ENCODE data around the gene C4B. TPM values are rescaled to one million over a fixed set of nuclear protein-coding genes. Genes with fewer than 3 reads are reported as not detected.

Gene C4B
- total and polyA plus RNA-seq, 2 donors (not counting 1 experiment from before 2014, with no cell fraction given): 4.7 to 7.4 TPM

- no peaks in the 10 kb centered on the region for H3K27me3 Mint-ChIP-seq
- H3K9me3 ChIP-seq (ENCODE audit: control extremely low read depth in 1 of 3, control insufficient read depth in 2 of 3, insufficient read depth in 1 of 3, low read length in 2 of 3): no peaks in the 10 kb centered on the region
- H3K4me1 ChIP-seq (ENCODE audit: control insufficient read depth in 2 of 2, insufficient read depth in 2 of 2, low read length in 2 of 2): peaks cover 18 to 23% of the 10 kb centered on the region in 2 donors
- CTCF ChIA-PET: no interaction called here
- no peak overlapping the region for H3K9ac ChIP-seq (ENCODE audit: low read length)
- H4K20me1 ChIP-seq (ENCODE audit: control insufficient read depth, insufficient read depth, low read length, poor library complexity, severe bottlenecking): no peaks in the 10 kb centered on the region
- no peaks in the 10 kb centered on the region for H3K9me3 Mint-ChIP-seq (ENCODE audit: insufficient read depth)
- no peak overlapping the region for H3K4me3 ChIP-seq (ENCODE audit: control extremely low read depth in 1 of 5, extremely low read depth in 1 of 5, insufficient read depth in 1 of 5, low read depth in 2 of 5, low read length in 4 of 5)
- H3K27me3 ChIP-seq (replicated peaks in 1 of 4; ENCODE audit: control extremely low read depth in 1 of 4, control insufficient read depth in 3 of 4, insufficient read depth in 4 of 4, low read length in 3 of 4): no peaks in the 10 kb centered on the region
- POLR2A ChIA-PET: interaction anchor here (2.2 kb wide), 1 partner anchor 73 kb away, joined by 6 read pairs; the partner anchor contains the start of gene EHMT2
- ATAC-seq (ENCODE audit: low read depth) (no peak), DNase-seq (no peak)
- H3K27ac Mint-ChIP-seq: peak overlapping the region; percentile 100
- H3K36me3 ChIP-seq (replicated peaks in 1 of 2; ENCODE audit: control extremely low read depth in 1 of 2, control insufficient read depth in 1 of 2, extremely low read depth in 1 of 2, insufficient read depth in 2 of 2, low read length in 1 of 2): peaks cover 2 to 52% of the 10 kb centered on the region in 2 experiments
- TF ChIP-seq EZH2 (IDR thresholded peaks at IDR 0.05; ENCODE audit: borderline replicate concordance, insufficient read depth, low read depth, low read length, poor library complexity, severe bottlenecking) (no peak), CTCF (IDR thresholded peaks at IDR 0.05) (no peak)
- intact Hi-C loops (cut with micrococcal nuclease): loop anchor here (10.0 kb wide), 4 partner anchors 135 to 1905 kb away; partner anchors contain the start of genes CLIC1, HSD17B8, POLR1H and PPP1R11
- WGBS (ENCODE audit: insufficient coverage): 91% methylated on average over 12 of the region's 17 CpGs
- peak overlapping the region; percentile 89 for H3K4me2 ChIP-seq (replicated peaks; ENCODE audit: low read depth, low read length, poor library complexity, severe bottlenecking)
- H2AFZ ChIP-seq (ENCODE audit: insufficient read depth, low read depth, low read length, poor library complexity, severe bottlenecking): no peak overlapping the region
- H3K79me2 ChIP-seq (ENCODE audit: control insufficient read depth, insufficient read depth, low read length): peaks cover 11% of the 10 kb centered on the region
- peak overlapping the region; percentile 96 to 100 for H3K27ac ChIP-seq (ENCODE audit: low read length in 2 of 2)
- peak overlapping the region; percentile 46 for H3K4me3 Mint-ChIP-seq
- peaks cover 34% of the 10 kb centered on the region for H3K4me1 Mint-ChIP-seq
Measured at GRCh38 chr6:31969712-31970603, 44.6 kb upstream of the C4B start.
